Neuron (in vitro differentiated cells): ENCODE measurements around the gene PTPRM.
"Not testable (repeated sequence)": the region's sequence is repeated elsewhere in the genome, so short reads cannot be mapped to it uniquely, and the experiment has no call there.

Source experiments
- H2AFZ ChIP-seq: one replicate; pipeline ENCODE4 v1.6.1; 2013; ENCODE audit warnings: low read depth, mild to moderate bottlenecking, inconsistent platforms, low read length, moderate library complexity
- H3K27me3 ChIP-seq: one replicate; pipeline ENCODE4 v1.6.1; 2013; ENCODE audit warnings: low read length; ENCODE audit not compliant: insufficient read depth
- H3K36me3 ChIP-seq: one replicate; pipeline ENCODE4 v1.6.1; 2013; ENCODE audit warnings: low read length; ENCODE audit not compliant: insufficient read depth
- H3K4me1 ChIP-seq: one replicate; pipeline ENCODE4 v1.6.1; 2013; ENCODE audit warnings: low read length; ENCODE audit not compliant: insufficient read depth
- H3K4me3 ChIP-seq: 2 replicates; pipeline ENCODE4 v1.5.1; 2013; ENCODE audit warnings: mild to moderate bottlenecking, low read length, moderate library complexity
- H3K9me3 ChIP-seq: one replicate; pipeline ENCODE4 v1.6.1; 2013; ENCODE audit warnings: low read length

The PTPRM gene

DNA sequence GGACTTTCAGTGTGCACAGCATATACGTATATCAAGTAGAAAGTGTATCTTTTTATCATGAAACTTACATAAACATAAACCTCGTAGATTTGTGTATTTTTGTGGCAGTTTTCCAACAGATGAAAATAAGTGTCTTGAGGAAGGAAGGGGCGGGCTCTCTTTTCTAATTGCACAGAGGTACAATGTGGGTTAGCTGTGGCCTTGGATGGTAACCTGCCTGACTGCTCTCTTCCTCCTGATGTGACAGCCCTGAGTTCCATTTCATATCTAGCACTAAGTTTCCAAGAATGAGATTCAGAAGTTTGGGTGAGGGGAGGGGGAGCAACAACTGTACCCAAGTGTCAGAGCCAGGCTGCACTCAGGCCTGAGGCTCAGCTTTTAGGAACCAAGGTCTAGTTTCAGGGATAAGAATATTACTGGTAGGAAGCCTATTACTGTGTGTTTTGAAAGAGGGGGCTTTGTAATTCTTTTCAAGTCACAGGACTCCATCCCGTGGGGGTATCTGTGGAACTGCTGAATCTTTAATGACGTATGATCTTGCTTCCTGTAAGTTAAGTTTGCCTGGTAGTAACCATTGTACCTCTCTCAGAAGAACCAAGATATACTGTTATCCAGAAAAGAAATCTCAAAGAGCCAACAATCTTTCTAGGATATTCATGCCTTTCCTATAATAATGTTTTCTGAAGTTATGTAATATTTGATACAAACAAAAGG is 483.7 kb downstream of the PTPRM start:
- H3K36me3 ChIP-seq: no peaks in the 10 kb centered on the region

DNA sequence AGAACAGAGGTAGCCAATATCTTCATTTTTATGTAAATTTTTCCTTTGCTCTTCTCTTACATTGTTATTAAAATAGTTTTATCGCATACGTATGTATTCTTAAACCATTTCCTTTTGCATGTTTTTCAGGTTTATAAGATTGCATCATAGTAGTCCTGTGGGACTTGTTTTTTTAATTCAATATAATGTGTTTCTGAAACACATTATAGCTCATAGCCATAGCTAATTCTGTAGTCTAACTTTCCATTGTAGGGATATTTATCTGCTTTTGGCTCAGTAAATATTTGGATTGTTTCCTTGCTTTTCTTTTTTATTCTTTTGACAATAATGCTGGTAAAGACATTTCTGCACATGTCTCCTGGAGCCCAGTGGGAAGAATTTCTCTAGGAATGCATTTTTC is 484.3 kb downstream of the PTPRM start:
- Histone ChIP-seq H3K4me1 (no peaks in the 10 kb centered on the region), H3K36me3 (no peaks in the 10 kb centered on the region), H3K4me3 (no peak overlapping the region), H2AFZ (no peak overlapping the region), H3K27me3 (no peaks in the 10 kb centered on the region), H3K9me3 (no peaks in the 10 kb centered on the region)

More for the DNA sequence above, 483.7 kb downstream of the PTPRM start:
- Histone ChIP-seq H3K9me3 (no peaks in the 10 kb centered on the region), H3K4me1 (no peaks in the 10 kb centered on the region), H3K4me3 (no peak overlapping the region), H2AFZ (no peak overlapping the region), H3K27me3 (no peaks in the 10 kb centered on the region)

DNA sequence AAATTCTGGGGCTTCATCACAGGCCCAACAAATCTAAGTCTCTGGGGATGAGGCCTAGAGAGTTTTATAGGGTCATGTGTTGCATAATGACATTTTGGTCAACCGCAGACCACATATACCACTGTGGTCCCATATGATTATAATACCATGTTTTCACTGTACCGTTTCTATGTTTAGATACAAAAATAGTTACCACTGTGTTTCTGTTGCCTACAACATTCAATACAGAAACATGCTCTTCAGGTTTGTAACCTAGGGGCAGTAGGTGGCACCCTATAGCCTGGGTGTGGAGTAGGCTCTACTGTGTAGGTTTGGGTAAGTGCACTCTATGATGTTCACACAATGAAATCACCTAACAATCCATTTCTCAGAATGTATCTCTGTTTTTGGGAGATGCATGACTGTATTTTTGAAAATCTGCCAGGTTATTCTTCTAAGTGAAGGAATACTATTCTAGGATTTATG is 485.2 kb downstream of the PTPRM start:
- Histone ChIP-seq H3K27me3 (no peaks in the 10 kb centered on the region), H3K9me3 (no peaks in the 10 kb centered on the region), H2AFZ (no peak overlapping the region), H3K4me3 (no peak overlapping the region), H3K36me3 (no peaks in the 10 kb centered on the region), H3K4me1 (no peaks in the 10 kb centered on the region)

DNA sequence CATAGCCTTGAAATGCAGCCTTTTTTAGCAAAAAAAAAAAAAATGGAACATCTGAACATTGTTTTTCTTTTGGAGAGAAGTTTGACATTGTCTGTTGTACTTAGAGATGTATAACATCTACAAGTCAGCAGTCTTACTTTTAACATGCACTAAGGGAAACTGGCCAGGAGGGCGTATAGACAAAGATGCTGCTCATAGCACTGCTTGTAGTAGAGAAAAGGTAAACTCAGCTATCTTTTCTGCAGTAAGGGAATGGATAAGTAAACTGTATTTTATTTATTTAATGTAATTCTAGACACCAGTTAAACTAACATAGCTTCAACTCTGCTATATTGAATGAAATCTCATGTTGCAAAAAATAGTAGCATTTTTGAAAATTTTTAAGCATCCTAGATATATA is 489.6 kb downstream of the PTPRM start:
- H2AFZ ChIP-seq: no peak overlapping the region
- no peaks in the 10 kb centered on the region for H3K36me3 ChIP-seq
- no peak overlapping the region for H3K4me3 ChIP-seq
- H3K27me3 ChIP-seq: no peaks in the 10 kb centered on the region
- H3K9me3 ChIP-seq: no peaks in the 10 kb centered on the region
- H3K4me1 ChIP-seq: no peaks in the 10 kb centered on the region

DNA sequence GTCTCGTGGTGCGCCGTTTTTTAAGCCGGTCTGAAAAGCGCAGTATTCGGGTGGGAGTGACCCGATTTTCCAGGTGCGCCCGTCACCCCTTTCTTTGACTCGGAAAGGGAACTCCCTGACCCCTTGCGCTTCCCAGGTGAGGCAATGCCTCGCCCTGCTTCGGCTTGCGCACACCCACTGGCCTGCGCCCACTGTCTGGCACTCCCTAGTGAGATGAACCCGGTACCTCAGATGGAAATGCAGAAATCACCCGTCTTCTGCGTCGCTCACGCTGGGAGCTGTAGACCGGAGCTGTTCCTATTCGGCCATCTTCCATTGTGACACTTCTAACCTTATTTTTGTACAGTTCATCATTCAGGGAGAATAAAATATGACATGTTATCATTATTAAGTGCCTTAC is 496.0 kb downstream of the PTPRM start:
- not testable (repeated sequence) for H3K36me3 ChIP-seq, H3K9me3 ChIP-seq, H3K27me3 ChIP-seq
- Histone ChIP-seq H3K4me1 (peaks cover 15% of the 10 kb centered on the region), H3K4me3 (peak overlapping the region; percentile 24), H2AFZ (peak overlapping the region; percentile 46)

DNA sequence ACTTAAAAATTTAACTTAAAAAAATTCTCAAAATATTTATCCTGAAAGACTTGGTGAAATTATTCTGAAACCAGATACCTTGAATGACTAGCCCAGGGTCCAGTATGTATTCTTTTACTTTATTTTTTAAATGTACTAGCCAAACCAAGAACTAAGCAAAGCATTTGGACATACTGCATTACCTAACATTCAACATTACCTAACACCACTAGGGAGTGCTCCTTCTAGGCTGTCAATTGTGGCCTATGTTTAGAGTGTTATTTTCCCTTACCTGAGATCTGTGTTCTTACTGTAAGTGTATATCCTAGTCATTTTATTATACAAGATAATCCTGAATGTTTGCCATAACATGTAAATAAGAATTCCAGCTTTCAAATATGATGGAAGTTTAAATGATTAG is 496.6 kb downstream of the PTPRM start:
- H3K9me3 ChIP-seq: no peaks in the 10 kb centered on the region
- H3K4me1 ChIP-seq: peaks cover 15% of the 10 kb centered on the region
- no peaks in the 10 kb centered on the region for H3K27me3 ChIP-seq
- peak overlapping the region; percentile 46 for H2AFZ ChIP-seq
- H3K4me3 ChIP-seq: no peak overlapping the region
- H3K36me3 ChIP-seq: no peaks in the 10 kb centered on the region

DNA sequence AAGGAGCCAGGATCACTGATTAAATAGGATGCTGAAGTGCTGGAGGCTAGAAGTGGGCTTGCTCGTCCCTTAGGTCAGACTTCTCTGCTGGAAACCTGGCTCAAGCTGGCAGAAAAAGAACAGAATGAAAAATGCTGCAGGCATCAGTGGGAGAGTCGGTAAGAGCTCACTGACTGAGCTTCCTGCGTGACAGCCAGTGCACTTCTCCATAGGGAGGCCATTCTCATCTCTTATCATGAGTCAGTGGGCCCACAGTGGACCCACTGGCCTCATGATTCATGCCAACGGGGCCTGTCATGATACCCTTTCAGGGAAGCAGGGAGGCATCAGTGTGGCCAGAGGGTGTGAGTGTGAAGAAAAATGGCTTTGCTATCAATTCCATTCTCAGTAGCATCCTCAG is 498.2 kb downstream of the PTPRM start:
- Histone ChIP-seq H2AFZ (no peak overlapping the region), H3K4me1 (peaks cover 15% of the 10 kb centered on the region), H3K4me3 (no peak overlapping the region), H3K36me3 (no peaks in the 10 kb centered on the region), H3K27me3 (no peaks in the 10 kb centered on the region), H3K9me3 (peaks cover 2% of the 10 kb centered on the region)

DNA sequence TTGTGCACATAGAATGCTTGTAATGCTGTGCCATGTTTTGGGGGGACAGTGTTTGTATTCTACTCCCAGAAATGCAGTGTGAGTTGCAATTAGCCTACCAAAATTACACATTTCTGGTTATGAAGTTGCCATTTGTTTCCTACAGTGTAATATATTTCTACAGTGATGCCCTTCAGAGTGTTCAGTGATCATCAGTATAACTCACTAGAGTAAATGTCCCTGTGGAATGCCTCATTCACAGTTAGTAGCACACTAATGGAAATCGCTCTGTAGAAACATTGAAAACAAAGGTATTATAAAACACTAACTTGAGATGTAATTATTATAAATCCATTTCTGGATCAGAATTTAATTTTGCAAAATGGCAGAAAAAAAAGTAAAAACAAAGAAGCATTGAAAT is 498.7 kb downstream of the PTPRM start:
- Histone ChIP-seq H3K27me3 (no peaks in the 10 kb centered on the region), H2AFZ (no peak overlapping the region), H3K36me3 (no peaks in the 10 kb centered on the region), H3K4me1 (peaks cover 15% of the 10 kb centered on the region), H3K9me3 (peaks cover 2% of the 10 kb centered on the region), H3K4me3 (no peak overlapping the region)

DNA sequence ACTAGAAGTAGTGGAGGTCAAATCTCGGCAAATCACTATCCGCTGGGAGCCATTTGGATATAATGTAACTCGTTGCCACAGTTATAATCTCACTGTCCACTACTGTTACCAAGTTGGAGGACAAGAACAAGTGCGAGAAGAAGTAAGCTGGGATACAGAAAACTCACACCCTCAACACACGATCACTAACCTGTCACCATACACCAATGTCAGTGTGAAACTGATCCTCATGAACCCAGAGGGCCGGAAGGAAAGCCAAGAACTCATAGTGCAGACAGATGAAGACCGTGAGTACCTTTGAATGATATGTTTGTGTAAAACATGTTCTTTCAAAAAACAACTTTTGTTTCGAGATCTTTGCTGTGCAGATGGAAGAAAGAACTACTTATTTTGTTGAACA is 502.6 kb downstream of the PTPRM start:
- Histone ChIP-seq H3K36me3 (no peaks in the 10 kb centered on the region), H3K4me1 (peaks cover 15% of the 10 kb centered on the region), H3K9me3 (peaks cover 5% of the 10 kb centered on the region), H3K4me3 (no peak overlapping the region), H3K27me3 (no peaks in the 10 kb centered on the region), H2AFZ (no peak overlapping the region)

DNA sequence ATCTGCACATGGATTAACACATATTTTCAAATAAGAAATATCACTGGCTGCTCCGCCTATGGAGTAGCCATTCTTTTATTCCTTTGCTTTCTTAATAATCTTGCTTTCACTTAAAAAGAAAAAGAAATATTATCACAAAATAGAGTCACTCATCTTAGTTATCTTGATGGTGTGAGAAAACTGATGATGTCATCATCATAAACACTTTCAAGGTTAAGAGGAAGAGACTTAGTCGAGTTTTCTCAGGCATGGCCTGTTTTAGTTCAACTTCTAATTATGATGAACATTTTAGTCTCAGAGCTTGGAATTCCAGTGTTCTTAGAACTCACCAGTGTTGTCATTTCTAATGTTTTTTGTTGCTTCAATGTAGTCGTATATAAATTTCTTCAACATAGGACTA is 506.1 kb downstream of the PTPRM start:
- Histone ChIP-seq H3K4me1 (peaks cover 3% of the 10 kb centered on the region), H2AFZ (no peak overlapping the region), H3K36me3 (no peaks in the 10 kb centered on the region), H3K27me3 (no peaks in the 10 kb centered on the region), H3K4me3 (no peak overlapping the region), H3K9me3 (peaks cover 5% of the 10 kb centered on the region)

DNA sequence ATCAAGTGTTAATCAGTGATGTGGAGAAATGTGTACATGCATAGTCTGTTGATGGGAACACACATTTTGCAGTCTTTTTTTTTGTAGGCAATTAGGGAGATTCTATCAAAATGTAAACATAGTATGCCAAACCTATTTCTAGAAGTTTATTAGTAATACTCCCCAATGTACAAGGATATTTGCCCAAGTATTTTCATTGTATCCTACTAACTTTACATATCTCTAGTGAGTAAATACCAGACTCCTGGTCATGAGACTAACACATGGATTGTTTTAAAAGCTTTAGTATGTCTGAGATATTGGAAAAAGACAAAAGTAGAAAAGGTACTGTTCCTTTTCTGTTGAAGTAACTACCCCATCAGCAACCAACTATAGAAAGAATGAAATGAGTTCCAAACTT is 513.0 kb downstream of the PTPRM start:
- H3K27me3 ChIP-seq: no peaks in the 10 kb centered on the region
- peaks cover 3% of the 10 kb centered on the region for H3K4me1 ChIP-seq
- no peaks in the 10 kb centered on the region for H3K9me3 ChIP-seq
- H3K36me3 ChIP-seq: no peaks in the 10 kb centered on the region
- no peak overlapping the region for H2AFZ ChIP-seq
- no peak overlapping the region for H3K4me3 ChIP-seq

DNA sequence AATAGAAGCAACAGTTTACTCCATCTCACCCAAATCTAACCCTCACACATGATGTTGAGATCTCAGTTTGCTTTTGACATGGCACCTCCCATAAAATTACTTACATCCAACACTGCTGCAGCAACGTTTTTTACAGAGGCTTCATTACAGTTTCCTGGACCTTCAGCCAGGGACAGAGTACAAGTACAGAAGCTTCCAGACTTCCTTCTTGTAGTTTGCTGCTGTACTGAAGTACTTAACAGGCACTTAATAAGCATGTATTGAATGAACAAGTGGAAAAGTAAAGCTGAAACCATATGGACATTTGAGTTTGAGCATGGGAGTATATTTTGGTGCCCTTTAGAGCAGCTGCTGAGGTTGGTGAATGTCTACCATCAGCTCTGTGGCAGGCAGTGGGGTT is 514.2 kb downstream of the PTPRM start:
- no peaks in the 10 kb centered on the region for H3K9me3 ChIP-seq
- H3K27me3 ChIP-seq: no peaks in the 10 kb centered on the region
- no peak overlapping the region for H3K4me3 ChIP-seq
- H2AFZ ChIP-seq: no peak overlapping the region
- peaks cover 3% of the 10 kb centered on the region for H3K4me1 ChIP-seq
- no peaks in the 10 kb centered on the region for H3K36me3 ChIP-seq

DNA sequence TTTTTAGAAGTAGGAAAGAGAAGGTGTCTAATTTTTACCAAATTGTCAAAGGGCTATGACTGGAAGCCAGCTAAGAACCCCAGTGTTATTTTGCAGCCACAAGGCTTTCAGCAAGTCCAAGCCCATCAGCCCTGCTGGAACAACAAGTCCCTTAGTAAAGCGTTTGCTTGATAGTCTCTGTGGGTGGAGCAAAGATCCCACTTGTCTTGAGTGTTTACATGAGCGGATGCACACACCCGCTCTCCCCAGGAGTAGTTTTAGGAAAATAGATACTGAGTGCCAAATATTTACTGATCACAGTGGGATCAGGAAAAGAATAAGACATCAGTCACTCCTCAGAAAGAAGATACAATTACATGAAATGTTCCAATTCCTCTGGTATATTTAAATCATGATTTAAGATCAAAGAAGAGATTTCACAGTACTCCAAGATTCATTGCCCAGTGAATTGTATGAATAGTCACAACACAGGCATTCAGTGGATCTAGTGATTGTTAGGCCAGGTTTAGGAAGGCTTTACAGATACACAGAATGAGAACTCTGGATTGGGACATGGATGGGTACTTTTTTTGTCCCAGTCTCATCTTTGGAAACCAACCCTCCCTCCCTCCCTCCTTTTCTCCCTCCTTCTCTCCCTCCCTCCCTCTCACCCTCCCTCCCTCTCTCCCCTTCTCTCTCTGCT is 514.9 kb downstream of the PTPRM start:
- no peaks in the 10 kb centered on the region for H3K36me3 ChIP-seq
- H2AFZ ChIP-seq: no peak overlapping the region
- H3K4me1 ChIP-seq: peaks cover 2% of the 10 kb centered on the region
- H3K27me3 ChIP-seq: no peaks in the 10 kb centered on the region
- H3K9me3 ChIP-seq: no peaks in the 10 kb centered on the region
- H3K4me3 ChIP-seq: no peak overlapping the region
